ENCODE measurements around the gene PIWIL1.

- TF ChIP-seq, protein P1, sequence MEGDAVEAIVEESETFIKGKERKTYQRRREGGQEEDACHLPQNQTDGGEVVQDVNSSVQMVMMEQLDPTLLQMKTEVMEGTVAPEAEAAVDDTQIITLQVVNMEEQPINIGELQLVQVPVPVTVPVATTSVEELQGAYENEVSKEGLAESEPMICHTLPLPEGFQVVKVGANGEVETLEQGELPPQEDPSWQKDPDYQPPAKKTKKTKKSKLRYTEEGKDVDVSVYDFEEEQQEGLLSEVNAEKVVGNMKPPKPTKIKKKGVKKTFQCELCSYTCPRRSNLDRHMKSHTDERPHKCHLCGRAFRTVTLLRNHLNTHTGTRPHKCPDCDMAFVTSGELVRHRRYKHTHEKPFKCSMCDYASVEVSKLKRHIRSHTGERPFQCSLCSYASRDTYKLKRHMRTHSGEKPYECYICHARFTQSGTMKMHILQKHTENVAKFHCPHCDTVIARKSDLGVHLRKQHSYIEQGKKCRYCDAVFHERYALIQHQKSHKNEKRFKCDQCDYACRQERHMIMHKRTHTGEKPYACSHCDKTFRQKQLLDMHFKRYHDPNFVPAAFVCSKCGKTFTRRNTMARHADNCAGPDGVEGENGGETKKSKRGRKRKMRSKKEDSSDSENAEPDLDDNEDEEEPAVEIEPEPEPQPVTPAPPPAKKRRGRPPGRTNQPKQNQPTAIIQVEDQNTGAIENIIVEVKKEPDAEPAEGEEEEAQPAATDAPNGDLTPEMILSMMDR (IDR thresholded peaks at IDR 0.05; ENCODE audit: insufficient read depth, low read length, poor library complexity, severe bottlenecking), result no peak
- no peak for TF ChIP-seq EZH2phosphoT487 (conservative IDR thresholded peaks at IDR 0.05; ENCODE audit: low read length)
These were observed 28.5 kb downstream of the PIWIL1 start for GRCh38 chr12:130366159-130366558.

Data from SU-DHL-6 (cell line).